Lung microvascular endothelial cell (primary cell): ENCODE data around the gene SLC35E3. TPM values are rescaled to one million over a fixed set of nuclear protein-coding genes. Genes with fewer than 3 reads are reported as not detected.

ENCODE experiments used
- DNase-seq, 2 donors: peaks; one replicate each; pipeline versions ENCODE4 v3.0.0 to v3.0.0-alpha.2; 2010; ENCODE audit warnings: low read depth in 2 of 2
- total RNA-seq: library from RNA; depleted of rRNA; stranded (reverse); fragments of >200 nt; gene quantifications from 2 replicates; pipeline ENCODE4 v1.2.1, GENCODE V29; 2014

SLC35E3 gene
- total RNA-seq, 1 donor from 2014 or later, result 2.8 TPM

GRCh38 chr12:68769941-68770340 is 24.0 kb downstream of the SLC35E3 start:
- DNase-seq, result no peak

DNA sequence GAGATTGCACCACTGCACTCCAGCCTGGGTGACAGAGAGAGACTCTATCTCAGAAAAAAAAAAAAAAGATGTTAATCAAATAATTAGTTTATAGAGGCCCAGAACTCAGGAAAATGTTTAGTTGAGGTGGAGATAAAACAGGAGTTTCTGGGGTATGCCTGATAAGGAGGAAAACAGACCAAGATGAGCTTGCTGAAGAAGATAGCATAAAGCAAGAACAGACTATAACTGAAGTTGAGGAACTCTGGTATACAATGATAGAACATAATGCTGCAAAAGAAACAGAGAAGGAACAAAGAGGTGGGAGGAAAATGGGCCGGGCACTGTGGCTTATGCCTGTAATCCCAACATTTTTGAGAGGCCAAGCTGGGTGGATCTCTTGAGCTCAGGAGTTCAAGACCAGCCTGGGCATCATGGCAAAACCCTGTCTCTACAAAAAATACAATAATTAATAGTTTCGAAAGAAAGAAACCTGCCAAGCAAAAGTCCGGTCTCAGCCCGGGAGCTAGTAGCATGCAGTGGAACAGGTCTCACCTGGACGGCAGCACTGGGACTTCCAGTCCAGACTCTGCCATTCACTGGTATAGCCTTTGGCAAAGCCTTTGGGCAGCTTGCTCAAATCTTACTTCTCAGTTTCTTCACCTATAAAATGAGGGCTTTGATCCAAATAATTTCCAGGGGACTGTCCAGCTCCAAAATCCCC is 25.4 kb downstream of the SLC35E3 start:
- DNase-seq, result no peak

GRCh38 chr12:68772714-68773113 is 26.7 kb downstream of the SLC35E3 start:
- peak; percentile 15 to 19 for DNase-seq

GRCh38 chr12:68773582-68773981 is 27.6 kb downstream of the SLC35E3 start:
- no peak for DNase-seq

GRCh38 chr12:68775121-68775630 is 29.2 kb downstream of the SLC35E3 start:
- DNase-seq, result no peak

GRCh38 chr12:68776976-68777610 is 31.1 kb downstream of the SLC35E3 start:
- DNase-seq, result no peak

DNA sequence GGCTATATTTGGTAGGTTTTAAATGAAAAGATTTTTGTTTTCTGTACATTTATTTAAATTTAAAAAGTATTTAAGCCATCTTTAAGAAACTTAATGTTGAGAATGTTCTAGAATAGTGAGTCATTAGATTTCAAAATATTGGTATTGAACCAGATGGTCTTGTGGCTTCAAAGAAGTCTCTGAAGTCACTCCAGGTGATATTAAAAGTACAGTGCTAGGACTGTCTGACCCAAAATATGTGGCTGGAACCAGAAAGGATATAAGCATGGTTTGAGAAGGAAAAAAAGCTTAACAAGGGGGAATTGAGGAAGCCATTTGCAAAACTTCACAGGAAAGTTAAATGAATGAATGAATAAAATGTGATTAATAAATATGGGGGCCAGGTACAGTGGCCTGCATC is 33.3 kb downstream of the SLC35E3 start:
- DNase-seq, result no peak

GRCh38 chr12:68780731-68781130 is 34.8 kb downstream of the SLC35E3 start:
- no peak for DNase-seq

DNA sequence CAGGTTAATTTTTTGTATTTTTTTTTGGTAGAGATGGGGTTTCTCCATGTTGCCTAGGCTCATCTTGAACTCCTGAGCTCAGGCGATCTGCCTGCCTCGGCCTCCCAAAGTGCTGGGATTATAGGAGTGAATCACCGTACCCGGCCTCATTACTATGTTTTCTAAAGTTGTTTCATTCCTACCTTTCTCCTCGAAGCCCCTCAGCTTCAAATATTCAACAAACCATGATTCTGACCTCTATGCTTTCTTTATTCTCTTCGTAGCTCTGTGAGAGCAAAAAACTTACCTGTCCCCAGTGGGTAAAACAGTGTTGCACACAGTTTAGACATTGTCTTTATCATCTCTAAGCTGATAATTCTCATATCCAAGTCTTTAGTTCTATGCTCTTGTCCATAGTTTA is 35.8 kb downstream of the SLC35E3 start:
- DNase-seq, result no peak

- no peak for DNase-seq
These were observed 38.0 kb downstream of the SLC35E3 start for GRCh38 chr12:68784015-68784414.

- DNase-seq, result peak in 1 of 2 donors; percentile 30
These were observed 39.4 kb downstream of the SLC35E3 start for GRCh38 chr12:68785358-68785757.

DNA sequence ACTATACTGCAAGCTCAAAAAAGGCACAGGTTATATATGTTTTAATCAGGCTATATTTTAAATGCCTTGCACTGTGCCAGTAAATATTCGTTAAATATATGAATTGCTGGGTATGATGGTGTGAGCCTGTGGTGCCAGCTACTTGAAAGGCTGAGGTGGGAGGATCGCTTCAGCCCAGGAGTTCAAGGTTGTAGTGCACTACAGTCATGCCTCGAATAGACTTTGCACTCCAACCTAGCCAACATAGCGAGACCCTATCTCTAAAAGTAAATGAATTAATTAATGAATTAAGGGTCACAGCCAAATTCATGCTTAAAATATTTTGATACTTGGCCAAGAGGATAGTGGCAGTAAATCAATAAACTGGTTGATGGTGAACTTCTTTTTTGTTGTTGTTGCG is 39.8 kb downstream of the SLC35E3 start:
- DNase-seq, result no peak

- peak in 1 of 2 donors; percentile 63 for DNase-seq
These were observed 41.0 kb downstream of the SLC35E3 start for GRCh38 chr12:68786929-68787328.

GRCh38 chr12:68788554-68789143 is 42.7 kb downstream of the SLC35E3 start:
- DNase-seq, result no peak

DNA sequence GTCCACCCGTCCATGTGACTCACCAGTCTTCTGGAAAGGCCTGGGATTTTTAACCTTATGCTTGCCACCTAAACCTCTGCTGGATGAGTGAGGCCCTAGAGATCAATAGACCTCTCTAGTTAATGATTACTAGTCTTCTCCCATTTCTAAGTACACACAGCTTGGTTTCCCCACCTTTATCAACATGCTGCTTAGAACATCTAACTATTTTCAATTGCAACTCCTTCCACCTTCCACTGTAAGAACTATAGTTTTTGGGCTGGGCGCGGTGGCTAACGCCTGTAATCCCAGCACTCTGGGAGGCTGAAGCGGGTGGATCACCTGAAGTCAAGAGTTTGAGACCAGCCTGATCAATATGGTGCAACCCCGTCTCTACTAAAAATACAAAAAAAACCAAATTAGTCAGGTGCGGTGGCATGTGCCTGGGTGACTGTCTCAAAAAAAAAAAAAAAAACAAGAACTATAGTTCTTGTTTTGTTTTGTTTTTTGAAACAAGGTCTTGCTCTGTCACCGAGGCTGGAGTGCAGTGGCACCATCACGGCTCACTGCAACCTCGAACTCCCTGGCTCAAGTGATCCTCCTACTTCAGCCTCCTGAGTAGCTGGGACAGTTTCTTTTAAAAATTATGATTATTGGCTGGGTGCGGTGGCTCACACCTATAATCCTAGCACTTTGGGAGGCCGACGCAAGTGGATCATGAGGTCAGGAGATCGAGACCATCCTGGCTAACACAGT is 43.3 kb downstream of the SLC35E3 start:
- no peak for DNase-seq

DNA sequence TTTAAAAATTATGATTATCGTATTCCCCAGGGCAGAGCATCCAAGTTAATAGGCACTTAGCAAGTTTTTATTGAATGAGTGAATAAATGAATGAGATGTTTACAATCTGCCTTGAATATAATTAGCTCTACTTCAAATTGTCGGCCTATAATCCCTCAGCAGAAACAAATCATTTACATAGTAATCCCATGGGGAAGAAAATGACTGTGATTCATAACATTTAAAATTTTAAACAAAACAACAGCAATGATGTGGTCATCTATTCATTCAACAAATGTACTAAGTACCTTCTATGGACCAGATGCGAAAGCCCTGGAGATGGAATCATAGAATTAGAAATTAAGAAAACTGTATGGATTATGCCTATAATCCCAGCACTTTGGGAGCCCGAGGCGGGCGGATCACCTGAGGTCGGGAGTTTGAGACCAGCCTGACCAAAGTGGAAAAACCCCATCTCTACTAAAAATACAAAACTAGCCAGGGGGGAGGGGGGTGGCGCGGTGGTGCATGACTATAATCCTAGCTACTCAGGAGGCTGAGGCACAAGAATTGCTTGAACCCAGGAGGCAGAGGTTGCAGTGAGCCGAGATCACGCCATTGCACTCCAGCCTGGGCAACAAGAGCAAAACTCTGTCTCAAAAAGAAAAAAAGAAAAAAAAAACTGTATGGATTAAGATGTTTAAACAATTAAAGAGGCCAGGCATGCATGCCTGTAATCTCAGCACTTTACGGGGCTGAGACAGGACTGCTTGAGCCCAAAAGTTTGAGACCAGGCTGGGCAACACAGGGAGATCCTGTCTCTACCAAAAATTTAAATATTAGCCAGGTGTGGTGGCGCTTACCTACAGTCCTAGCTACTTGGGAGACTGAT is 44.3 kb downstream of the SLC35E3 start:
- DNase-seq, result no peak

- no peak for DNase-seq
These were observed 44.9 kb downstream of the SLC35E3 start for GRCh38 chr12:68790952-68791234.

GRCh38 chr12:68791897-68792481 is 46.0 kb downstream of the SLC35E3 start:
- no peak for DNase-seq

DNA sequence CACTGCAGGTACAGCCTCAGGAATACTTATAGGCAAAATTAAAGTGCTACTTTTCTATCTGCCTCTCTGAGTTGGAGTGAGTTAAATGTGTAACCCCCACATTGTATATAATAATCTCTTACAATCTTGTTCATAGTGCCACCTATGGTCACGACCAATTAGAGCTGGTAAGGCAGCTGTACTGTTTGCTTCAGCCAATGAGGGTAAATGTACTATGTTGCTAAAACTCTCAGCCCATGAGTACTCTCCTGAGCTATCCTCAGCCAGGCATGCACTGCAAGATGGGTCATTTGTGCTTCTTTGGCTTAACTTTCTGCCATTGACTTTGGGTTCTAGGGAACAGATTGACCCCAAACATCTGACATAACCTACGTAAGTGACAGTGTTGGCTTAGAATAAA is 47.0 kb downstream of the SLC35E3 start:
- peak; percentile 59 to 70 for DNase-seq

GRCh38 chr12:68793436-68793835 is 47.5 kb downstream of the SLC35E3 start:
- no peak for DNase-seq
